Esophagus squamous epithelium (tissue), 4 donors: ENCODE measurements around the gene HEMGN.

ENCODE experiments used
- CTCF ChIP-seq, 6 experiments: fragments of 450-650 bp in 4 of 6; fragments of 200-600 bp in 2 of 6; sonication (generic) in 2 of 6; IDR thresholded peaks; one replicate each; pipeline ENCODE4 v1.5.1; 2016 to 2019; ENCODE audit warnings: antibody characterized with exemption in 6 of 6, mild to moderate bottlenecking in 4 of 6, moderate library complexity in 4 of 6
- POLR2A ChIP-seq, 4 donors: fragments of 450-650 bp; IDR thresholded peaks; one replicate each; pipeline ENCODE4 v1.6.1; 2017; ENCODE audit warnings: antibody characterized with exemption in 4 of 4, mild to moderate bottlenecking in 4 of 4, moderate library complexity in 3 of 4

GRCh38 chr9:97943308-97943855 lies 5.4 kb upstream of the HEMGN start:
- no peak for TF ChIP-seq CTCF (IDR thresholded peaks at IDR 0.05)
- TF ChIP-seq POLR2A (IDR thresholded peaks at IDR 0.05): no peak
